ENCODE measurements around the gene SMURF2. TPM values are rescaled to one million over a fixed set of nuclear protein-coding genes. Genes with fewer than 3 reads are reported as not detected.

SMURF2 gene
- total RNA-seq, 1 donor from 2014 or later = 126 TPM

- Mint-ChIP-seq H3K4me3 (ENCODE audit: unreplicated experiment) (peak overlapping the region; percentile 94), H3K4me1 (ENCODE audit: low read depth, unreplicated experiment) (peaks cover 32% of the 10 kb centered on the region), H3K27me3 (ENCODE audit: low read depth, unreplicated experiment) (no peaks in the 10 kb centered on the region), H3K27ac (ENCODE audit: unreplicated experiment) (peak overlapping the region; percentile 99), H3K9me3 (ENCODE audit: unreplicated experiment) (no peaks in the 10 kb centered on the region), H3K36me3 (ENCODE audit: low read depth, unreplicated experiment) (peaks cover 18% of the 10 kb centered on the region)
- Histone ChIP-seq H3K4me2 (ENCODE audit: low read length) (peak overlapping the region; percentile 93), H3K4me3 (ENCODE audit: insufficient read depth, low read depth, low read length) (peak overlapping the region; percentile 100), H3K36me3 (ENCODE audit: insufficient read depth, low read length) (peaks cover 47% of the 10 kb centered on the region), H3K9me3 (ENCODE audit: insufficient read depth, low read depth, low read length) (no peaks in the 10 kb centered on the region), H3K27me3 (ENCODE audit: insufficient read depth, low read length) (no peaks in the 10 kb centered on the region), H3K9ac (ENCODE audit: low read length) (peak overlapping the region; percentile 100), H2AFZ (ENCODE audit: low read depth, low read length) (no peak overlapping the region), H4K20me1 (ENCODE audit: insufficient read depth, low read length) (peaks cover 82% of the 10 kb centered on the region), H3K4me1 (ENCODE audit: insufficient read depth, low read length) (peaks cover 29% of the 10 kb centered on the region), H3K79me2 (ENCODE audit: insufficient read depth, low read length) (peaks cover 93% of the 10 kb centered on the region), H3K27ac (ENCODE audit: low read depth, low read length) (peak overlapping the region; percentile 99)
- DNase-seq (ENCODE audit: low read depth) (peak; percentile 62), FAIRE-seq (no peak)
- TF ChIP-seq EZH2 (IDR thresholded peaks at IDR 0.05; ENCODE audit: insufficient read depth, low read length) = no peak
- TF ChIP-seq, protein P1, sequence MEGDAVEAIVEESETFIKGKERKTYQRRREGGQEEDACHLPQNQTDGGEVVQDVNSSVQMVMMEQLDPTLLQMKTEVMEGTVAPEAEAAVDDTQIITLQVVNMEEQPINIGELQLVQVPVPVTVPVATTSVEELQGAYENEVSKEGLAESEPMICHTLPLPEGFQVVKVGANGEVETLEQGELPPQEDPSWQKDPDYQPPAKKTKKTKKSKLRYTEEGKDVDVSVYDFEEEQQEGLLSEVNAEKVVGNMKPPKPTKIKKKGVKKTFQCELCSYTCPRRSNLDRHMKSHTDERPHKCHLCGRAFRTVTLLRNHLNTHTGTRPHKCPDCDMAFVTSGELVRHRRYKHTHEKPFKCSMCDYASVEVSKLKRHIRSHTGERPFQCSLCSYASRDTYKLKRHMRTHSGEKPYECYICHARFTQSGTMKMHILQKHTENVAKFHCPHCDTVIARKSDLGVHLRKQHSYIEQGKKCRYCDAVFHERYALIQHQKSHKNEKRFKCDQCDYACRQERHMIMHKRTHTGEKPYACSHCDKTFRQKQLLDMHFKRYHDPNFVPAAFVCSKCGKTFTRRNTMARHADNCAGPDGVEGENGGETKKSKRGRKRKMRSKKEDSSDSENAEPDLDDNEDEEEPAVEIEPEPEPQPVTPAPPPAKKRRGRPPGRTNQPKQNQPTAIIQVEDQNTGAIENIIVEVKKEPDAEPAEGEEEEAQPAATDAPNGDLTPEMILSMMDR (IDR thresholded peaks at IDR 0.05; ENCODE audit: insufficient read depth, low read depth, low read length) = no peak
Observed at GRCh38 chr17:64505340-64506200, 156.5 kb downstream of the SMURF2 start.

DNA sequence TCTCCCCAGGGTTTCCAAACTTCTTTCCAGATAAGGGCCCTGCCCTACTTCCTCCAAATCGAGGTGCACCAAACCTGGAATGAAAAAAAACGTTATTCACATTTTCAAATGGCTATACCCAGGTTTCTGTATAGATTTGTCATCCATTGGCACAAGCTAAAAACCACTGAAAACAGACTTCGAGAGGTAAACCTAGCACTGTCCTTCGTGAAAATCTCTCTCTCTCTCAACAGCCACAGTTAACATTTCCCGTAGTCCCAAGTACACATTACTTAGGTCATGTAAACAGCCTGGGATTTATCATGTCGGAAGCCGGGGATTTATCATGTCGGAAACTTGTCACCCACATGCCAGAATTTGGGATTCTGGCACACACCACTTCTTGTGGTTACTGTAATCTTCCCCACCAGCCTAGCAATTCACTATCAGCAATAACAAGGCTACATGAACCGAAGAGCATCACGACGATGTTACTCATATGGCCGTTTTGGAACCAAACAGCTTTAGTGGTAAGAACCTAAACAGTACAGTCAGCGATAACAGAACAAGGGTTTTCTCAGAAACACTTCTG, 157.3 kb downstream of the SMURF2 start:
- H3K27ac Mint-ChIP-seq (ENCODE audit: unreplicated experiment) = peak overlapping the region; percentile 96
- Histone ChIP-seq H2AFZ (ENCODE audit: low read depth, low read length) (no peak overlapping the region), H3K27ac (ENCODE audit: low read depth, low read length) (peak overlapping the region; percentile 99), H3K79me2 (ENCODE audit: insufficient read depth, low read length) (peaks cover 93% of the 10 kb centered on the region), H3K4me3 (ENCODE audit: insufficient read depth, low read depth, low read length) (peak overlapping the region; percentile 100), H4K20me1 (ENCODE audit: insufficient read depth, low read length) (peaks cover 84% of the 10 kb centered on the region), H3K9me3 (ENCODE audit: insufficient read depth, low read depth, low read length) (no peaks in the 10 kb centered on the region), H3K4me1 (ENCODE audit: insufficient read depth, low read length) (peaks cover 36% of the 10 kb centered on the region), H3K27me3 (ENCODE audit: insufficient read depth, low read length) (no peaks in the 10 kb centered on the region), H3K9ac (ENCODE audit: low read length) (peak overlapping the region; percentile 100), H3K36me3 (ENCODE audit: insufficient read depth, low read length) (peaks cover 49% of the 10 kb centered on the region), H3K4me2 (ENCODE audit: low read length) (peak overlapping the region; percentile 90)
- H3K27me3 Mint-ChIP-seq (ENCODE audit: low read depth, unreplicated experiment) = no peaks in the 10 kb centered on the region
- no peak for FAIRE-seq
- TF ChIP-seq, protein P1 (IDR thresholded peaks at IDR 0.05; ENCODE audit: insufficient read depth, low read depth, low read length) = no peak
- no peak for TF ChIP-seq EZH2 (IDR thresholded peaks at IDR 0.05; ENCODE audit: insufficient read depth, low read length)
- H3K36me3 Mint-ChIP-seq (ENCODE audit: low read depth, unreplicated experiment) = peaks cover 20% of the 10 kb centered on the region
- peaks cover 38% of the 10 kb centered on the region for H3K4me1 Mint-ChIP-seq (ENCODE audit: low read depth, unreplicated experiment)
- DNase-seq (ENCODE audit: low read depth) = peak; percentile 77
- peak overlapping the region; percentile 94 for H3K4me3 Mint-ChIP-seq (ENCODE audit: unreplicated experiment)
- no peaks in the 10 kb centered on the region for H3K9me3 Mint-ChIP-seq (ENCODE audit: unreplicated experiment)

Data from astrocyte (in vitro differentiated cells and primary cell).